Measurements from ENCODE around the gene PIK3R4. TPM values are rescaled to one million over a fixed set of nuclear protein-coding genes. Genes with fewer than 3 reads are reported as not detected.

PIK3R4 gene
- total RNA-seq, 4 donors from 2014 or later: 30.4 to 37.9 (median 33.5) TPM

DNA sequence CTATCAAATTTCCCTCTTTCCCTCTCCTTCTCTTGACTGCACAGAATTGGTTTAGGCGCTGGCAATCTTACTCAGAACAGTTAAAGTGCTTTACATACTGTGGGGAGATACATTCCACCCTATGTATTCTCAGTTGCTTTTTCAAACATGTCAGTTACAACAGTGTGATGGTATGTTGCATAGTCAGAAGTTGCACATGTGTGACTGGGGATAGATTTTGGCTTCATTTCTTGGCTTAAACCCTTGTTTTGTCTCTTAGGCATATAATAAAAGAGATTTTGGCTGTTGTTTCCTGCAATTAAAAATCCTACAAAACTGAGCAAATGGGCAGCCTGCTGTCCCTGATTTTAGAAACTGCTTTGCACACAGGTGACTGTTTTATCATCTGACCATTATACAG lies 86.7 kb downstream of the PIK3R4 start:
- H3K4me3 ChIP-seq: no peak overlapping the region
- 76 to 85% methylated on average over 1 of the region's 1 CpG for WGBS, 2 donors
- H3K27me3 ChIP-seq: no peaks in the 10 kb centered on the region
- TF ChIP-seq POLR2A (IDR thresholded peaks at IDR 0.05) (no peak), EP300 (IDR thresholded peaks at IDR 0.05) (no peak)
- TF ChIP-seq, protein P1, sequence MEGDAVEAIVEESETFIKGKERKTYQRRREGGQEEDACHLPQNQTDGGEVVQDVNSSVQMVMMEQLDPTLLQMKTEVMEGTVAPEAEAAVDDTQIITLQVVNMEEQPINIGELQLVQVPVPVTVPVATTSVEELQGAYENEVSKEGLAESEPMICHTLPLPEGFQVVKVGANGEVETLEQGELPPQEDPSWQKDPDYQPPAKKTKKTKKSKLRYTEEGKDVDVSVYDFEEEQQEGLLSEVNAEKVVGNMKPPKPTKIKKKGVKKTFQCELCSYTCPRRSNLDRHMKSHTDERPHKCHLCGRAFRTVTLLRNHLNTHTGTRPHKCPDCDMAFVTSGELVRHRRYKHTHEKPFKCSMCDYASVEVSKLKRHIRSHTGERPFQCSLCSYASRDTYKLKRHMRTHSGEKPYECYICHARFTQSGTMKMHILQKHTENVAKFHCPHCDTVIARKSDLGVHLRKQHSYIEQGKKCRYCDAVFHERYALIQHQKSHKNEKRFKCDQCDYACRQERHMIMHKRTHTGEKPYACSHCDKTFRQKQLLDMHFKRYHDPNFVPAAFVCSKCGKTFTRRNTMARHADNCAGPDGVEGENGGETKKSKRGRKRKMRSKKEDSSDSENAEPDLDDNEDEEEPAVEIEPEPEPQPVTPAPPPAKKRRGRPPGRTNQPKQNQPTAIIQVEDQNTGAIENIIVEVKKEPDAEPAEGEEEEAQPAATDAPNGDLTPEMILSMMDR (IDR thresholded peaks at IDR 0.05): no peak
- no peaks in the 10 kb centered on the region for H3K4me1 ChIP-seq
- H3K36me3 ChIP-seq: peaks cover 0 to 29% (median 0%) of the 10 kb centered on the region in 3 donors
- no peak for DNase-seq (ENCODE audit: low spot score in 2 of 2)
- H3K27ac ChIP-seq: no peak overlapping the region
- no peaks in the 10 kb centered on the region for H3K9me3 ChIP-seq

DNA sequence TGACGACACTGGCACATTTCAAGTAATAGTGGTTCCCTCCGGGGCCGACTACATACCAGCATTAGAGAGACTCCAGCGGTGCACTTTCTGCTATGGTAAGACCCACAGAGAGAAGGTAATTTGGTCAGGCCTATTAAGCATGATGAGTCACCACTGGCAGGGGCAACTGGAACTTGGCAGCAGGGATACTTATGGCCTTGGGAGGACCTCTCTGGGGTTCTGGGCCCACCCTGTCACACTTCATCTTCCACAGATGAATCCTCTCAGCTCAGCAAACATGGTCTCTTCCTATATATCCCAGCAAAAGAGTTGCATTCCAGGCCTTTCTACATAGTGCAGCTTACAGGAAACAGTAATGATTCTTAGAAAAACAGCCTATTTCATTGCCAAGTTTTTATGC lies 88.0 kb downstream of the PIK3R4 start:
- no peak overlapping the region for H3K4me3 ChIP-seq
- no peaks in the 10 kb centered on the region for H3K4me1 ChIP-seq
- peaks cover 0 to 29% (median 0%) of the 10 kb centered on the region in 3 donors for H3K36me3 ChIP-seq
- DNase-seq (ENCODE audit: low spot score in 2 of 2): no peak
- no peak for TF ChIP-seq POLR2A (IDR thresholded peaks at IDR 0.05)
- H3K27ac ChIP-seq: no peak overlapping the region
- H3K27me3 ChIP-seq: no peaks in the 10 kb centered on the region
- no peaks in the 10 kb centered on the region for H3K9me3 ChIP-seq
- WGBS, 2 donors: 48 to 68% methylated on average over 4 of the region's 4 CpGs

GRCh38 chr3:130656627-130657026 lies 90.0 kb downstream of the PIK3R4 start:
- peaks cover 0 to 29% (median 0%) of the 10 kb centered on the region in 3 donors for H3K36me3 ChIP-seq
- H3K27ac ChIP-seq: no peak overlapping the region
- no peak overlapping the region for H3K4me3 ChIP-seq
- no peak for DNase-seq (ENCODE audit: low spot score in 2 of 2)
- no peaks in the 10 kb centered on the region for H3K4me1 ChIP-seq
- TF ChIP-seq EP300 (IDR thresholded peaks at IDR 0.05) (no peak), POLR2A (IDR thresholded peaks at IDR 0.05) (no peak)
- TF ChIP-seq, protein P1 (IDR thresholded peaks at IDR 0.05): no peak
- no peaks in the 10 kb centered on the region for H3K9me3 ChIP-seq
- H3K27me3 ChIP-seq: no peaks in the 10 kb centered on the region
- 97 to 98% methylated on average over 5 of the region's 5 CpGs for WGBS, 2 donors

- no peak for TF ChIP-seq EP300 (IDR thresholded peaks at IDR 0.05)
- TF ChIP-seq, protein P1 (IDR thresholded peaks at IDR 0.05): no peak
- no peak for DNase-seq (ENCODE audit: low spot score in 2 of 2)
- no peaks in the 10 kb centered on the region for H3K27me3 ChIP-seq
Measured at GRCh38 chr3:130654921-130655320, 91.7 kb downstream of the PIK3R4 start.

GRCh38 chr3:130654091-130654490 lies 92.5 kb downstream of the PIK3R4 start:
- H3K27me3 ChIP-seq: no peaks in the 10 kb centered on the region
- no peak for TF ChIP-seq POLR2A (IDR thresholded peaks at IDR 0.05)
- TF ChIP-seq EP300 (IDR thresholded peaks at IDR 0.05): no peak
- TF ChIP-seq, protein P1 (IDR thresholded peaks at IDR 0.05): no peak
- no peaks in the 10 kb centered on the region for H3K9me3 ChIP-seq
- no peak overlapping the region for H3K27ac ChIP-seq
- no peak for DNase-seq (ENCODE audit: low spot score in 2 of 2)
- WGBS, 2 donors: 85 to 95% methylated on average over 1 of the region's 1 CpG
- peaks cover 0 to 29% (median 0%) of the 10 kb centered on the region in 3 donors for H3K36me3 ChIP-seq
- H3K4me3 ChIP-seq: no peak overlapping the region
- H3K4me1 ChIP-seq: no peaks in the 10 kb centered on the region

More at GRCh38 chr3:130654921-130655320, 91.7 kb downstream of the PIK3R4 start:
- H3K36me3 ChIP-seq: peaks cover 0 to 29% (median 0%) of the 10 kb centered on the region in 3 donors
- 86 to 95% methylated on average over 2 of the region's 2 CpGs for WGBS, 2 donors
- no peak overlapping the region for H3K27ac ChIP-seq
- no peak overlapping the region for H3K4me3 ChIP-seq
- H3K4me1 ChIP-seq: no peaks in the 10 kb centered on the region
- H3K9me3 ChIP-seq: no peaks in the 10 kb centered on the region
